ENCODE measurements around the gene EMP1. TPM values are rescaled to one million over a fixed set of nuclear protein-coding genes. Genes with fewer than 3 reads are reported as not detected.
A peak's percentile ranks its signal among the peaks of the same experiment; 100 is the strongest.

The EMP1 gene
- total RNA-seq, 2 donors from 2014 or later, result 265 to 667 TPM

GRCh38 chr12:13210236-13211190 lies 14.0 kb downstream of the EMP1 start:
- H3K36me3 ChIP-seq, result no peaks in the 10 kb centered on the region
- H3K4me1 ChIP-seq, result no peaks in the 10 kb centered on the region
- DNase-seq, result no peak
- no peak overlapping the region for H3K9ac ChIP-seq (ENCODE audit: low read depth in 2 of 2, low read length in 2 of 2)
- no peaks in the 10 kb centered on the region for H3K9me3 ChIP-seq
- intact Hi-C loops (cut with DNase I), result loop anchor here (5.0 to 10.0 kb wide), 3 partner anchors 113 to 293 kb away; no protein-coding TSS in a partner anchor
- no peak overlapping the region for H3K4me3 ChIP-seq
- TF ChIP-seq CTCF (IDR thresholded peaks at IDR 0.05), result no peak
- H3K27me3 ChIP-seq, result no peaks in the 10 kb centered on the region
- H3K27ac ChIP-seq, result no peak overlapping the region

GRCh38 chr12:13211191-13211858 lies 14.8 kb downstream of the EMP1 start:
- Histone ChIP-seq H3K9ac (ENCODE audit: low read depth in 2 of 2, low read length in 2 of 2) (no peak overlapping the region), H3K27me3 (no peaks in the 10 kb centered on the region), H3K36me3 (no peaks in the 10 kb centered on the region), H3K4me3 (no peak overlapping the region), H3K4me1 (no peaks in the 10 kb centered on the region), H3K9me3 (no peaks in the 10 kb centered on the region), H3K27ac (no peak overlapping the region)
- DNase-seq, result no peak
- intact Hi-C loops (cut with DNase I), result loop anchor here (5.0 to 10.0 kb wide), 3 partner anchors 114 to 294 kb away; no protein-coding TSS in a partner anchor
- no peak for TF ChIP-seq CTCF (IDR thresholded peaks at IDR 0.05)

- DNase-seq, result peak; percentile 76
- H3K4me1 ChIP-seq, result no peaks in the 10 kb centered on the region
- no peak overlapping the region for H3K27ac ChIP-seq
- no peak overlapping the region for H3K4me3 ChIP-seq
- H3K27me3 ChIP-seq, result no peaks in the 10 kb centered on the region
- intact Hi-C loops (cut with DNase I), result loop anchor here (5.0 to 10.0 kb wide), 3 partner anchors 115 to 295 kb away; no protein-coding TSS in a partner anchor
- no peaks in the 10 kb centered on the region for H3K36me3 ChIP-seq
- no peaks in the 10 kb centered on the region for H3K9me3 ChIP-seq
- TF ChIP-seq CTCF (IDR thresholded peaks at IDR 0.05), result peak; percentile 73
- peak overlapping the region in 1 of 2 donors; percentile 6 for H3K9ac ChIP-seq (ENCODE audit: low read depth in 2 of 2, low read length in 2 of 2)
These were observed 15.5 kb downstream of the EMP1 start for GRCh38 chr12:13211859-13212664.

GRCh38 chr12:13215056-13215455 lies 18.5 kb downstream of the EMP1 start:
- no peaks in the 10 kb centered on the region for H3K4me1 ChIP-seq
- no peaks in the 10 kb centered on the region for H3K27me3 ChIP-seq
- H3K9ac ChIP-seq (ENCODE audit: low read depth in 2 of 2, low read length in 2 of 2), result no peak overlapping the region
- H3K36me3 ChIP-seq, result no peaks in the 10 kb centered on the region
- no peak overlapping the region for H3K4me3 ChIP-seq
- H3K27ac ChIP-seq, result no peak overlapping the region
- intact Hi-C loops (cut with DNase I), result loop anchor here (10.0 kb wide), 1 partner anchor 230 kb away; no protein-coding TSS in a partner anchor
- no peak for TF ChIP-seq CTCF (IDR thresholded peaks at IDR 0.05)
- no peak for DNase-seq
- H3K9me3 ChIP-seq, result no peaks in the 10 kb centered on the region

- no peak overlapping the region for H3K9ac ChIP-seq (ENCODE audit: low read depth in 2 of 2, low read length in 2 of 2)
- no peaks in the 10 kb centered on the region for H3K36me3 ChIP-seq
- no peak overlapping the region for H3K4me3 ChIP-seq
- DNase-seq, result no peak
- no peaks in the 10 kb centered on the region for H3K9me3 ChIP-seq
- no peaks in the 10 kb centered on the region for H3K4me1 ChIP-seq
- H3K27ac ChIP-seq, result no peak overlapping the region
- H3K27me3 ChIP-seq, result no peaks in the 10 kb centered on the region
- no peak for TF ChIP-seq CTCF (IDR thresholded peaks at IDR 0.05)
- intact Hi-C loops (cut with DNase I), result loop anchor here (10.0 kb wide), 1 partner anchor 234 kb away; no protein-coding TSS in a partner anchor
These were observed 22.1 kb downstream of the EMP1 start for GRCh38 chr12:13218641-13219040.

Data from colonic mucosa (tissue), 4 donors.